HL-60 (cell line): ENCODE data around the gene MYO7A.

Experiments
- DNase-seq, 2 experiments: peaks; one replicate each; pipeline ENCODE4 v3.0.0-alpha.2; 2010 to 2020; ENCODE audit warnings: low read depth in 1 of 2, low spot score in 1 of 2
- H3K27ac ChIP-seq: fragments of 250-450 bp; sonication (Bioruptor Pico); replicated peaks from 2 replicates; pipeline ENCODE4 v1.5.1; 2020; ENCODE audit warnings: mild to moderate bottlenecking, moderate library complexity
- H3K27me3 ChIP-seq: fragments of 250-450 bp; sonication (Bioruptor Pico); 2 replicates; pipeline ENCODE4 v1.5.1; 2021; ENCODE audit warnings: mild to moderate bottlenecking, moderate library complexity; ENCODE audit not compliant: insufficient read depth, poor library complexity, severe bottlenecking
- H3K4me3 ChIP-seq: replicated peaks from 2 replicates; pipeline ENCODE4 v1.5.1; 2011; ENCODE audit warnings: mild to moderate bottlenecking, control low read depth, low read length; ENCODE audit not compliant: insufficient read depth
- CTCF ChIP-seq: IDR thresholded peaks from one replicate; pipeline ENCODE4 v1.5.1; 2011; ENCODE audit warnings: low read length, control low read depth, inconsistent platforms; ENCODE audit not compliant: insufficient read depth
- GABPA ChIP-seq: IDR thresholded peaks from 2 replicates; pipeline ENCODE4 v1.6.1; 2012; ENCODE audit warnings: low read depth
- POLR2AphosphoS5 ChIP-seq: IDR thresholded peaks from 2 replicates; pipeline ENCODE4 v1.6.1; 2012; ENCODE audit warnings: low read depth
- REST ChIP-seq: IDR thresholded peaks from 2 replicates; pipeline ENCODE4 v1.6.1; 2012; ENCODE audit warnings: low read depth; ENCODE audit not compliant: insufficient replicate concordance
- SPI1 ChIP-seq: IDR thresholded peaks from 2 replicates; pipeline ENCODE4 v1.6.1; 2012; ENCODE audit warnings: low read depth, mild to moderate bottlenecking, borderline replicate concordance

MYO7A gene

GRCh38 chr11:77212314-77213007, 84.4 kb downstream of the MYO7A start:
- TF ChIP-seq GABPA (no peak), SPI1 (no peak), REST (no peak), CTCF (no peak), POLR2AphosphoS5 (no peak)
- no peak for DNase-seq
- Histone ChIP-seq H3K4me3 (no peak overlapping the region), H3K27me3 (no peaks in the 10 kb centered on the region), H3K27ac (no peak overlapping the region)

- no peak for TF ChIP-seq REST
- DNase-seq = no peak
- no peak overlapping the region for H3K27ac ChIP-seq
- H3K27me3 ChIP-seq = no peaks in the 10 kb centered on the region
- no peak overlapping the region for H3K4me3 ChIP-seq
Observed at GRCh38 chr11:77213029-77213579, 85.1 kb downstream of the MYO7A start.

- H3K27ac ChIP-seq = no peak overlapping the region
- TF ChIP-seq REST = no peak
- TF ChIP-seq SPI1 = no peak
- no peak for TF ChIP-seq CTCF
- TF ChIP-seq POLR2AphosphoS5 = no peak
- TF ChIP-seq GABPA = no peak
- no peaks in the 10 kb centered on the region for H3K27me3 ChIP-seq
- no peak overlapping the region for H3K4me3 ChIP-seq
- DNase-seq = no peak
Observed at GRCh38 chr11:77213589-77214428, 85.8 kb downstream of the MYO7A start.
